GM21717 (cell line): ENCODE measurements around the gene GDPD4.

Experiments
- ATAC-seq: cut with Tn5 transposase; IDR thresholded peaks from one replicate; pipeline ENCODE4 v1.9.1; 2021; ENCODE audit warnings: mild to moderate bottlenecking, moderate library complexity; ENCODE audit not compliant: unreplicated experiment

The GDPD4 gene, protein sequence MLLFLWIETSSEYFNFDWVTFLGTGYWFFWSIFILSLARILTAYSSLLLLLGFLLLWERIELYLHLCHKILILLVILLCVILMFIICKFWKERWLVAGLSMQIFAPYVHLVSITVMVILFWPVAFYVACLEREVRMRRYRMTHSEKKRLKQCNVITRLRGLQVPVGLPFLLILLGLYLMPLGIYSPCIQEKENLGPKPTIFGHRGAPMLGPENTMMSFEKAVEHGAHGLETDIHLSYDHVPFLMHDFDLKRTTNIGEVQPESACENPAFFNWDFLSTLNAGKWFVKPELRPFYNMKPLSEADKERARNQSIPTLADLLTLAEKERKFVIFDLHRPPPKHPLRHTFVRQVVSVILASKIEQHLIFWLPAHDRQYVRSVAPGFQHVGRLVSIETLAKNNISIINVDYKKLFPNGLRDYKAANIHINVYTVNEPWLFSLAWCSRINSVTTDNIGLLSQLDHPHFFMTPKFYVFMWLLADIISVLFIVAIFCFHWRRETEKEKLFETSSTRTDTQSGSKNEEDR

DNA sequence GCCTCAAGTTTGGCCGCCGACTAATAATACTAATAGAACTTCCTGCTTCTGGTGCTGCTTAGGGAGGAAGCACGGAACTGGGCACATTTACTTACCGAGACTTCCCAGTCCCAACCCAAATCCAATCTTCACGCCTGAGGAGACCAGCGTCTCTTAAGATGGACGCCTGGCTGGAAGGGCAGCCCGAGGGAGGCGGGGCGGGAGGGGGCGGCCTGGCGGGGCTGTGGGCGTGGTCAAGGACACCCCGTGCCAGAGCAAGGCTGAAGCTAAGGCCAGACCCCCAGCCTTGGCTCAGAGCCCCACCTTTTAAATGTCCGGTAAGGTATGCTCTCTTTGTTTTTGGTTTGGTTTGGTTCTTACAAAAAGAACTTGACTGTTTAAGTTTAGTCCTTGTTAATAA is at the start of gene GDPD4:
GDPD4 (minus strand) TSS at position 177 of the 400 bp plus-strand sequence. CDS start 16,549 bp downstream, outside the sequence.
- ATAC-seq = no peak

DNA sequence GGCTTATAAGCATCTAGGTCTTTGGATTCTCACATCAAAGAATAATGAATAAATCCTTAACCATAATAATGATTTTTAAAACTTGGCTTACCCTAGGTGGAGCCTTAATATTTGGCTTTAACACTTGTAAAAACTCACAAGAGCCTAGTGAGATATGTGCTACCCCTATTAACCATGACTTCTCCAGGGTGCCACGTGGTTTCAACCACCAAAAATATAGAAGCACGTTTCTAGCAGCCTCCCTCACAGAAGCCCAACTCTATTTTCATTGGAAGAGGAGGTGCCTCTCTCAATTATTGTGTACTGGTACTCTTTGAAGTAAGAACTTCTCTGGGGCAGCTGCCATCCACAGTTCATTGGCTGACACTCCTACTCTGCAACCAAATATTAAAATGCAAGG is 46.5 kb upstream of the GDPD4 start:
- ATAC-seq = no peak

DNA sequence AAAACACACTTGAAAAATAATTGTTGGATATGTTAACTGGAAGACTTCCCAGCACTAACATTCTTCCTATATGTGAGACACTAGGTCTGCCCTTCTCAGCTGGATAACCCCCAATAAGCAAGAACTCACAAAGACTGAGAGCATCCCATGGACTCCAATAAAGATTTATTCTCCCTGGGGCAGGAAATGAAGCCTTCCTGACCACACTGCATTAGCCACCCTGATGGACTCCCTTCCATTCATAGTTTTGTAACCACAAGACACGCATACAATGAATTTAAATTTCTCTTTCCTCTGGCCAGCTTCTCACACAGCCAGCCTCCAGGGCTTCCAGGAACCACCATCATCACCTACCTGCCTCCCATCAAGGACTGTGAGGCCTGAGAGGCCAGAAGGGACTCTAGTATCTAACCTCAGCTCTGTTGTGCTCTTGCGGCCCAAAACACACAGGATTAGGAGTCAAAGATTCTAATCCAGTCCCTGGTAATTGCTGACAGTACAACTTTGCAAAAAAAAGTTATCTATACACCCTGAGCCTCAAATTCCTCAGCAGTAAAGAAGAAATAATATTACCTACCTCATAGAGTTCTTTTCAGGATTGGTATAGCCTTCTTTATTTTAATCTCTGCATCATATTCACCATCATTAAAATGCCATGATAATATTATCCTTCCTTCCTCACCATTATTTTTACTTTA is 45.6 kb upstream of the GDPD4 start:
- ATAC-seq = no peak

DNA sequence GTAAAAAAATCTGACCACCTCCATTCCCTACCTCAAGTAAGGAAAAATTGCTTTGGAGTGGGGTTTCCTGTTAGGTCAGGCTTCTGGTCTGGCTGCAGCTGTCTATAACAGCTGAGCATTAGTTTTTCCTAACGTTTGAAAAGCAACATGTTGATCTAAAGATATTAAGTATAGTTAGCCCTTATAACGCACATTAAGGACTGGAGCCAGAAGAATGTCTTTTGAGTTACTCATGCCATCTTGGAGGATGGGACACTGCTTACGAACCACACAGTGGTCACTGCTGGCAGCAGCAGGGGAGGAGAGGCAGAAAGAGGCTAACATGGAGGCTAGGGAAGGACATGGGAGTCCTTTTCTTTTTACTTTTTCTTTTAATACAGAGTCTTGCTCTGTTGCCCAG is 44.1 kb upstream of the GDPD4 start:
- no peak for ATAC-seq

DNA sequence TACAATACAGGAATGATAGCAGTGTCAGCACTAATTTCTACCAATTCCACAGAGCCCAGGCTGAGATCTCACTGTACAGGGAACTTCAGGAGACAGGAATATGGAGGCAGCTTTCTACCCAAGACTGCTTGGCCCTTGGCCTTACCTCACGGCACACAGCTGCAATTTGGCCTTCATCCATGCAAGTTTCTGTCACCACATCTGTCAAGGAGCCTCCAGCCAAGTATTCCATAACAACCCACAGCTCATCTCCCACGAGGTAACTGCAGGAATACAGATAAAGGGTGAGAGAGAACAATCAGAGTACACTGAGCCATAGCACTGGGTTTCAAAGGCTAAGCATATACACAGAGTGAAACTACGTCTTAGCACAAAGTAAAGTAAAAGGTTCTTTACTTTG is 39.0 kb upstream of the GDPD4 start:
- ATAC-seq = no peak

DNA sequence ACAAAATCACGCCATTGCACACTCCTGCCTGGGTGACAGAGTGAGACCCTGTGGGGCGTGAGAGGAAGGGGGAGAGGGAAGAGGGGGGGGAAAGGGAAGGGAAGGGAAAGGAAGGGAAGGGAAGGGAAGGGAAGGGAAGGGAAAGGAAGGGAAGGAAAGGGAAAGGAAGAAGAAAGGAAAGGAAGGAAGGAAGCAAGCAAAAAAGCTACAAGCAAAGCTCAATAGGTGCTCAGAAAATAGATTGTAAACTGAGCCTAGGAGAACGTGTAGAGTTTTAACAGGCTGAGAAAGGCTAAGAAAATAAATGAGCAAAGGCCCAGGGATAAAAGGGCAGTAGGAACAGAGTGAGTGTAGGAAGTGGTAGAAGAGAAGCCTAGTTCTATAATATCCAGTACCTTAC is 30.8 kb upstream of the GDPD4 start:
- no peak for ATAC-seq

DNA sequence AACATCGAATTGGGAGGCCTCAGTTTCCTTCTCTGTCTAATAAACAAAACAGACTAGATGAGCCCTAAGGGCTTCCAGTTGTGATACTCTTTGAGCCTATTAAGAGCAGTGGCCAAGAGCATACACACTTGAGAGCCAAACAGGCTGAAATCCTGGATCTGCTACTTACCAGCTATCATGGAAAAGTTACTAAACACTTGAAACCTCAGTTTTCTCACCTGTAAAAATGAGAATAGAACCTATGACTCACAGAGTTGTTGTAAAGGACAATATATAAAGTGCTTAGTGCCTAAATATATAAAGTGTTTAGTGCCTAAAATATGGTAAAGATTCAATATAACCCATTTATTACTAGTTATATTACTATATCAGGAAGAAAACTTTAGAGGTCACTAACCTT is 23.7 kb upstream of the GDPD4 start:
- no peak for ATAC-seq

DNA sequence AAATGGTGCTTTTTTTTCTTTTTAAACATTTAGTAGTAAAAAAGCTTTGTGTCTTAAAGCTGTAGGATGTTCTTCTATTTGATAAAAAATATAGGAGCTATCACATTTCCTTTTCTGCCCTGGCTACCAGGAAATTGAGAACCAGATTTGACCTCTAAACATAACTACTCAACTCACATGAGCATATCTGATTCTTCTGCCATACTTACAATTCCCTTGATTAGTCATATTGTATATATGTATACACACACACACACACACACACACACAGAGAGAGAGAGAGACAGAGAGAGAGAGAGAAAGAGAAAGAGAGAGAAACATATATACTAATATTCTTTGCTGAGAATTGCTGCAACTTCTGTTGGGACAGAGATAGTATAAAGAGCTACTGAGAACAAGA is 23.0 kb upstream of the GDPD4 start:
- no peak for ATAC-seq

DNA sequence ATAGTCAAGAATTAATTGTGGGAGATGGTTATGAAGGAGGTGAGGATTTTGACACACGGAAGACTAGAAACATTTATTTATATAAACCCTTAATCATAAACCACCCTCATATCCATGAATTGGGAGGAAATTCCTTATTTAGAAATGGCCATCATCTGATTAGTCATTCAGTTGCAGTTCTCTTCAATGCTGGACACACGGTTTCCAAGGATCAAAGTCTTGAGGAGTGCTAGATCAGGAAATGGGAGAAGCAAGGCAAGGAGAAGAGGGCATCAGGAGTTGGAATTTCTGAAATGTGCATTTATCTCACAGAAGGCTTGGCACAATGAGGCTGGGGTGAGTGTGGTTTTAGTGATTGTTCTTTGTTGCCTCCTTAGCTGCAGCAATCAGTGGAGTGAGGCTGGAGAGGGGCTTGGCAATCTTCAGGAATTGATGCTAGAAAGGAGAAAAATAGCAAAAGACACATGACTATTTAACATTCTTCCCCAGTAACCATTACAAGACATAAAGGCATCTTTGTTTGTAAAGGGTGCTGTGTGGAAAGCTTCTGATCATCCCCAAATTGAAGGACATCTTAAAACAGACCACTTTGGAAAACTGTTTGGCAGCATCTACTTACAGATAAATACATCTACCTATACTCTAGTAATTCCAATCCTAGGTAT is 21.6 kb upstream of the GDPD4 start:
- ATAC-seq = no peak

DNA sequence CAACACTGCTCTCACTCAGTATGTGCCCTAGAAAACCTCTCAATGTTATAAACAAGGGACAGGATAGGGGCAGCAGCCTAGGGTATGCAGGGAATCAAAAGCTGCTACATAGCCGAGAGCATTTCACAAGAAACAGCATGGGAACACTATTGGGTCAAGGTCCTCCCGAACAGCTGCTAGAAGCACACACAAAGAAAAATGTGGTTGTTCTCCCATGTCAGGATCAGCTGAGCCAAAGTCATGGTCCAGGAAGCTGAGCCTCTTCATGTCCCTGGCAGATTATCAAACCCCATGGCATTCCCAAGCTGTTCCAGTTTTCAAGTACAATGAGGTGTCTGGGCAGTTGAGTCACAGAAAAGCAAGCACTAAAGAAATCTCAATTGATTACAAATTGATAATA is 21.0 kb upstream of the GDPD4 start:
- ATAC-seq = no peak

DNA sequence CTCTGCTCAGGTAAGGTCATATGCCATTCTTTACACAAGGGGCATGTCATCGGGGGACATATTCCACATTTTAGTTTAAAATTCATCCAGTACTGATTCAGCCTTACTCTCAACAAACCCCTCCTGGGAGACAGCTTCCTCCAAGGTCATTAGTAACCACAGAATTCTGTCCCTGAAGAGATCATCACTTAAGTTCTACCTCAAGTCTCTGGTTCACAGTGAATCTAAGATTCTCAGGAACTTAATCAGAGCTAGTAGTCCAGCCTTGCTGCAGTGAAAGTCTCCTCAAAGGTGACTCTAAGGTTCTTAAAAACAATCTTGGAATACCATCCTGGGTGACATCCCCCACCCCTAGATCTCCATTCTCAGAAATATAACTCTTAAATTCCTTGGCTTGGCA is 18.9 kb upstream of the GDPD4 start:
- ATAC-seq = no peak

DNA sequence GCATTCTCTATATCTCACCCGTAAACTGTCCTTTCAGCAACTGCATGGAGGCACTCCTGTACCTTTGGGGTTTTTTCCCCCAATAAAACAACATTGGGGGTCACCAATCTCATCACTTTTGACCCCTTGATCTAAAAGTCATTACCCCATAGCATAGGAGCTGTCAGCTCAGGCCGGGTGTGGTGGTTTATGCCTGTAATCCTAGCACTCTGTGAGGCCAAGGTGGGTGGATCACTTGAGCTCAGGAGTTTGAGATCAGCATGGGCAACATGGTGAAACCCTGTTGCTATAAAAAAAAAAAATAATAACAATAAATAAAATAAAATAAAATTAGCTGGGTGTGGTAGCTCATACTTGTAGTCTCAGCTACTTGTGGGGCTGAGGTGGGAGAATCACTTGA is 17.1 kb upstream of the GDPD4 start:
- ATAC-seq = no peak

DNA sequence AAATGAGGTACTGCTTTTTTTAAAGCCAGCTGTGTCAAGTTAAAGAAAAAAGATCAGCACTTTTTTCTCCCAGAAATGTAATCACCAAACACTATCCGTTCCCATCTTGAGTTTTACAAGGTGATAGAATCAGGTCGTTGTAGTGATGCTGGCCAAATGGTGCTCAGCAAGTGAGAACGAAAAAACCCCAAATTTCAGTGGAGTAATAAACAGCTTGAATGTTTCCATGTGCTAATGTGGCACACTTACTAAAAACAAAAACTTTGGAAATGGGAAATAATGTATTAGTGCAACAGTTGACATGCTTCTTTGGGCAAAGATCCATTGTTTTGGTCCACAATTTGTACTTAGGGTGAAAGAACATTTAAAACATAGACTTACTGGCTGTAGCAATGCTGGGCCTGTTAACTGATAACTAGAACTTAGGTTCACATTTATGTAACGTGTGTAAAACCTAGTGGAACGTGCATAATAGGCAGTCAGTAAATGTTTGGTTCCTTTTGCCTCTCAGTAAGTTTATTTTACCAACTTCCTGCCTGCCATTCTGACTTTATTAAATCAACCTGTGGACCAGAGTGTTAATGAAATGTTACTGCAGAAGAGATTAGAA is 15.4 kb upstream of the GDPD4 start:
- no peak for ATAC-seq

DNA sequence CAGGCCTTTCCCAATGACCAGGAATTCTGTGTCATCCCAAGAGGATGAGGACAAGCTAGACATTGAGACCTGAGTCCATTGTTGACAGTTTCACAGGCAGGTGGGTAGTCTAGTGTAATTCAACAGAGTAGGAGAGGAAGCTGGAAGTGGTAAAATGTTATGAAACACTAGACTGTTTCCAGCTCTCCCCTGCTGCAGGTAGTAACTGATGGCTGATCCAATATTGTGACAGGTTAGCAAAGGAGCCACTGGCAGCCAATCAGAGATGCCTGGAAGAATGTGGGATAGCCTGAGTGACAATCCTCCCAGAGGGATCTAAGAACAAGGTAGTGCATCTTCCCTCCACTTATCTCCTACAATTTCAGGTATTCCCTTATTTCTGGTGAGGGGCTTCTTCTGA is 10.6 kb upstream of the GDPD4 start:
- no peak for ATAC-seq

DNA sequence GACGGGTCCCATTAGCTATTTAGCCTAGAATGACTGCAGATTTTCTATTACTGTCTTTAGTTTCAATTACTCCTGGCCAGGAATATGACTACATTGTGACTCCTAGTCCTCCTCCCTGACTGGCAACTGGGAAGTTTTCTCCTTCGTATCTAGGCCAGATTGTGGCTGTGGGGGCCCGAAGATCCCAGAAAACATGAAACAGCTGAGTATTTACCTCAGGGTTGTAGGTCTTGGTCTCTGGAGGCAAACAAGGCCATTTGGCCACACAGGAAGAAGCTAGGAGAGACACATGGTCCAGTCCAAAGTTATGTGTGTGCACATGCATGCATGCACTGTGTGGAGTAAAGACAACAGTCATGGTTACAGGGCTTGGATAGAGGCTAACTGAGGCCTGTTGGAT is 10.2 kb upstream of the GDPD4 start:
- no peak for ATAC-seq

DNA sequence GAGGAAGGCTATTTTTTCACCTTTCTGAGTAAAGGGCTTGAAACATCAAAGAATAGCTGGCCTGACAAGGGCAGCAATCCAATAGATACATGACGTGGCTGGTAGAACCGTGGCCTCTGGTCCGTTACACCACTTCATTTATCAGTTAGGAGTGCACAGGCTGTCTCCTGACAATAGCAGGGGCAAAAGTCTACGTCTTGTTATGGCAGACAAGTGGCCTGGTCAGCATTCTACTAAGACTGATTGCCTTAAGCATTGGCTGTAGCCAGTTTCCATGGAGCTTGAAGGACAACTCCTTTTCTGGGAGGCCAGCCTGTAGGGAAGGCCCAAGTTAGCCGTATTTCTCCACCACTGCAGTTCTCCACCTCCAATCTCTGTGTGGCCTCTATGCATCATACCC is 9.2 kb upstream of the GDPD4 start:
- no peak for ATAC-seq

DNA sequence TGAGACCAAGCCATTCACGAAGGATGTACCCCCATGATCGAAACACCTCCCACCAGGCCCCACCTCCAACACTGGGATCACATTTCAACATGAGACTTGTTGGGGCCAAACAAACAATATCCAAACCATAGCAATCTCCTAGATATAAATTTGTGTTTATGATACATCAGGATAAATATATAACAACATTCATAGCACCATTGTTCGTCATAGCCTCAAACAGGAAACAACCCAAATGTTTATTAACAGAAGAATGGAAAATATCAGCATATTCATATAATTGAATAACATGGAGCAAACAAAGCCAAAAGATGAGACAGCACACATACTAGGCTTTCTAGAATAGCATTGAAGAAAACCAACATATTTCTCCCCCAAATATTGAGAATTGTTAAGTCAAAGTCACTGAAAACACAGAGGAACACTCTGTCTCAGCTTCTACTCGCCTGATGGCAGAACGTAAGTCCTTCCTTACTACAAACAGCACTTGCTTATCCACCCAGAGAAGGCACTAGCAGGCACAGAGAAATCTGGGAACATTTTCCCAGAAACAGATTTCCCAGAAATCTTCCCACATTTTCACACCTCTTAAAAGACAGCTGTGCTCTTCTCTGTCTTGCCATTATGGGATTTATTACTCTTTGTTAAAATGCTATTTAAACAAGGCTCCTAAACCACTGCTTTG is 8.1 kb upstream of the GDPD4 start:
- no peak for ATAC-seq

DNA sequence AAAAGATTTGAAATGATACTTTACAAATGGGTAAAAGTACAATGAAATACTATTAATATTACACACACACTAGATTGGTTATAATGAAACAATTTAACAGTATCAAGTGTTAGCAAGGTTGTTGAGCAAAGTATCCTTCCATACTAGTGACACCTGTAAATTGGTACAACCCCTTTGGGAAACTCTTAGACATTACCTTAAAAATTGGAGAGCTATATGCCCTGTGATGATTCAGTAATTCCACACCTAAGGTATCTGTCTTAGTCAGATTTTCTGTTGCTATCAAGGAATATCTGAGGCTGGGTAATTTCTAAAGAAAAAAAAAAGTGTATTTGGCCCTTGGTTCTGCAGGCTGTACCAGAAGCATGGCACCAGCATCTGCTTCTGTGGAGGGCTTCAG is 7.4 kb upstream of the GDPD4 start:
- ATAC-seq = no peak

DNA sequence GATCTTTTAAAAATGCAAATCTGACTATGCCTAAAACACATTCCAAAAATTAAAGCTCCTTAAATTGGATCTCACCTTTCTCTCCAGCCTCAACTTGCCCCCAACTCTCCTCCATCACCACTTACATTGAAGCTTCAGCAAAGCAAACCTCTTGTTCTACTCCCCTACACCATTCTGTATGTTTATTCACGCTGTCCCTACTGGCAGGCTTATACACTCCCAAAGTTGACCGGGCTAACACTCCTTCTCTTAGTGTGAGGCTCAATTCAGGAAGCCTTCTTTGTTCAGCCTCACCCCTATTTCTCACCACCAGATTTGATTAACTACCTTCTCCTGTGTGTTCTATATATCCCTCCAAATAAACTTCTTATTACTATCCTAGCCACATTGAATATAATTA is 1.8 kb upstream of the GDPD4 start:
- no peak for ATAC-seq

DNA sequence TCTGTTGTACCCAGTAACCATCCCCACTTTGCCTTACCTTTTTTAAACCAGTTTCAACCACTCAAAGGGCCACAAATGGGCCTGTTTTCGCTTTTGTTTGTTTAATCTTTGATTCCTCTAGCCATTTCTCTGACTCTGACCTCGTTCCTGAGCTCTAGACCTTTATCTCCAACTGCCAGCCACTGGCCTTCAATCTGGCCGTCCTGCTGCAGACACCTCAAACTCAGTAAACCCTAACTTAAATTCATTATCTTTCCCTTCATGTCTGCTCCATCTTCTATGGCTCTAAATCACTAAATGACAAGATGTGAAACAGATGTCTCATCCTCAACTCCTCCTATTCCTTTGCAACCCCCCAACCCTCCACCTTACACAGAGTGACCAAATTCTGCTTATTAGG is 1.3 kb upstream of the GDPD4 start:
- no peak for ATAC-seq

DNA sequence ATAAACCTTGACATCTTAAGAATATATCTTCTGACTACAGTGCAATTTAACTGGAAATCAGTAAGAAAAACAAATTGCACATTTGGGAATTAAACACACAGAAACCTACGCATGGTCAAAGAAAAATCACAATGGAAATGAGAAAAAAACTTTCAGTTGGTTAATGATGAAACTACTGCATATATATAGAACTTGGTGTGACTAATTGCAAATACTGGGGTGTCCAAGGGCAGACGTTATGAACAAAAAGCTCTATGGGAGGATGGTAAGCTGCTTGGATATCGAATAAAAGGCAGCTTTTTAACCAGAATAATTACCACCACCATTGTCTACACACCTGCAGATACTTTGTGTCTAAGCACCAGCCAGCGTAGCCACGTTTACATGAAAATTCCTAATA is 791 bp downstream of the GDPD4 start:
- no peak for ATAC-seq
